Adrenal gland (tissue), 5 donors: ENCODE measurements around the gene C21orf58.

ENCODE experiments used
- CTCF ChIP-seq, 6 experiments: fragments of 450-650 bp in 4 of 6; fragments of 200-600 bp in 2 of 6; sonication (generic) in 1 of 6; IDR thresholded peaks; 1 replicate in 5 of 6; 2 replicates in 1 of 6; pipeline versions ENCODE4 v1.5.1 to v1.8.0; 2016 to 2021; ENCODE audit warnings: antibody characterized with exemption in 6 of 6, mild to moderate bottlenecking in 2 of 6, moderate library complexity in 1 of 6
- POLR2A ChIP-seq, 2 donors: fragments of 450-650 bp; IDR thresholded peaks; one replicate each; pipeline ENCODE4 v1.6.1; 2017; ENCODE audit warnings: antibody characterized with exemption in 2 of 2, mild to moderate bottlenecking in 2 of 2, moderate library complexity in 1 of 2
- donor health status: DM: no; HTN: no; CAD: no.

GRCh38 chr21:46329796-46330195, 6.1 kb upstream of the C21orf58 start:
- TF ChIP-seq POLR2A (IDR thresholded peaks at IDR 0.05): no peak
- no peak for TF ChIP-seq CTCF (IDR thresholded peaks at IDR 0.05)
